Measurements from ENCODE around the gene DDIT3.
"Not testable (repeated sequence)": the region's sequence is repeated elsewhere in the genome, so short reads cannot be mapped to it uniquely, and the experiment has no call there.

Gene DDIT3

GRCh38 chr12:57511588-57512325, 8.6 kb downstream of the DDIT3 start:
- no peak for DNase-seq

DNA sequence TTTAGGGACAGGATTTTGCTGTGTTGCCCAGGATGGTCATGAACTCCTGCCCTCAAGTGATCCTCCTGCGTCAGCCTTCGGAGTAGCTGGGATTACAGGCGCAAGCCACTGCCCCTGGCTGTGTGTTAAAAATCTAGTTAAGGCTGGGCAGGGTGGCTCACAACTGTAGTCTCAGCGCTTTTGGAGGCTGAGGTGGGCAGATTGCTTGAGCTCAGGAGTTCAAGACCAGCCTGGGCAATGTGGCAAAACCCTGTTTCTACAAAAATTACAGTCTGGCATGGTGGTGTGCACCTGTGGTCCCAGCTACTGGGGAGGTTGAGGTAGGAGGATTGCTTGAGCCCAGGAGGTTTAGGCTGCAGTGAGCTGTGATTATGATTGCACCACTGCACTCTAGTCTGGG, 9.2 kb downstream of the DDIT3 start:
- no peak for DNase-seq

GRCh38 chr12:57507796-57508195, 12.5 kb downstream of the DDIT3 start:
- DNase-seq, result not testable (repeated sequence)

DNA sequence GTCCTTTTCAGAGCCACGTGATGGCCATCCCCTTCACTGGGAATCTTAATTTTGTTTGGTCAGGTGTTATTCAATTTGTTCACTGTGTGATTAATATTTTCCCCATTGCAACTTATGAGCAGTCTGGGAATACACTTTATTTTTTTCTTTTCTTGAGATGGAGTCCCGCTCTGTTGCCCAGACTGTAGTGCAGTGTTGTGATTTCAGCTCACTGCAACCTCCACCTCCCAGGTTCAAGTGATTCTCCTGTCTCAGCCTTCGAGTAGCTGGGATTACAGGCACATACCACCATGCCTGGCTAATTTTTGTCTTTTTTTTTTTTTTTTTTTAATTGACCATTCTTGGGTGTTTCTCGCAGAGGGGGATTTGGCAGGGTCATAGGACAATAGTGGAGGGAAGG, 13.8 kb downstream of the DDIT3 start:
- DNase-seq, result not testable (repeated sequence)

- DNase-seq, result not testable (repeated sequence)
These were observed 17.9 kb downstream of the DDIT3 start for GRCh38 chr12:57502311-57502969.

DNA sequence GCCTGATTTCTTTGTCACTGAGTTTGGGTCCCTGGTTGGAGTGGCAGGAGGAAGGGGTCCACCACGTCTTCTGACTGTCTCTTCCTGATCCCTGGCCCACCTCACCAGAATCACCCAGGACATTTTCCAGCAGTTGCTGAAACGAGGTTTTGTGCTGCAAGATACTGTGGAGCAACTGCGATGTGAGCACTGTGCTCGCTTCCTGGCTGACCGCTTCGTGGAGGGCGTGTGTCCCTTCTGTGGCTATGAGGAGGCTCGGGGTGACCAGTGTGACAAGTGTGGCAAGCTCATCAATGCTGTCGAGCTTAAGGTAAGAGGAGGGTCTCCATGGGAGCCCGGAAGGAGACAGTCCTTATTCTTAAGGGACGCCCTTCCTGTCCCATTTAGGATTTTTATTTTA, 20.1 kb downstream of the DDIT3 start:
- no peak for DNase-seq

DNA sequence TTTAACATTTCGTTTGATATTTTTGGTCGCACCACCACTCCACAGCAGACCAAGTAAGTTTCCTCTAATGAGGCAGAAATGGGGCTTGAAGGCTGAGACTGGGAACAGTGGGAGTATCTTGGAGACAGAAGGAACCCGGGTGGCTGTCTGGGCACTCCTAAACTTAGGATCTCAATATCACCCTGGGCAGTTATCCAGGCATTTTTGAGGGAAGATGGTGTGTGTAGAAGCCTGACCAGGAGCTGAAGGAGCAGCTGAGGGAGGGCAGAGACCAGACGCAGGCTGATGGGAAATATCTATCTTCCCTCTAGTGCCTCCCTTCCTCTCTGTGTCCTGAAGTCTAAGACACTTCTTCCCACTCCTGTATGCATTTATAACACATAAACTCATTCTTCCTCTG, 21.7 kb downstream of the DDIT3 start:
- no peak for DNase-seq

- DNase-seq, result no peak
These were observed 22.2 kb downstream of the DDIT3 start for GRCh38 chr12:57498132-57498502.

DNA sequence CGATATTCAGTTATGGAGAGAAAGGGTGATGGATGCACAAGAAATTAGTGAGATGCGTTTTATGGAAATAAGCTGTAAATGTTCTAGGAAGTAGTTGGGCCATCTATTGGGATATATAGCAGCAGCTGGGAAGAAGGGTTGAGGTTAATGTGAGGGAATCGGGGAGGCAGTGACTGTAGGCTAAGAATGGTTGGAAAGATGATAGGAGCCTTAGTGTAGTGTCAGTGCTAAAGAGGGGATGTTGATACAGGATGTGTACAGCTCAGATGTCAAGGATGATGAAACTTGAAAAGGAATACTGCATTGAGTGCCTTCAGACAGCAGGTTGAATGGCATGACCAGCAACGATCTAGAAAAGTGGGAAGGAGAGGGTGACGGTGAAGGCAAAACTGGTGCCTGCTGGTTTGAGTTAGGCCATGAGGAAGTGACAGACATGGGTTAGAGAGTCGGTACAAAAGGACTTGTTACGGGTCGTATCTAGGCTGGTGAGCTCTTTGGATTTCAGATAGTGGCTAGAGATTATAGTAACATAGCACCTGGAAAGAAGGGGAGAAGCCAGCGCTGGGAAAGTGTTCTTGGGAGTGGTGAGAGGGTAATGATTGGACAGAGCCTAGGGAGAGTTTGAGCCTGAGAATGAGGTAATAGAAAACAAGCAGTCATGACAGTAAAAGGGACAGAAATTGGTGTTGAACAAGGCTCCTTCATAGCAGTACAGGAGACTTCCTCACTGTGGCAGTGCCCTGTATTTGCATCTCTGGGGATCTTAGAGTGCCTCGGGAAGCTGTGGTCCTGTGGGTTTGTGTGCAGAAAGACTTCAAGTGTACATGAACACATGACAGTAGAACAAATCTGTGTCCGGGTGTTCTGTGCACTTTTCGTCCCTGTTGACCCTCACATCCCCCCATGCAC, 22.8 kb downstream of the DDIT3 start:
- no peak for DNase-seq

DNA sequence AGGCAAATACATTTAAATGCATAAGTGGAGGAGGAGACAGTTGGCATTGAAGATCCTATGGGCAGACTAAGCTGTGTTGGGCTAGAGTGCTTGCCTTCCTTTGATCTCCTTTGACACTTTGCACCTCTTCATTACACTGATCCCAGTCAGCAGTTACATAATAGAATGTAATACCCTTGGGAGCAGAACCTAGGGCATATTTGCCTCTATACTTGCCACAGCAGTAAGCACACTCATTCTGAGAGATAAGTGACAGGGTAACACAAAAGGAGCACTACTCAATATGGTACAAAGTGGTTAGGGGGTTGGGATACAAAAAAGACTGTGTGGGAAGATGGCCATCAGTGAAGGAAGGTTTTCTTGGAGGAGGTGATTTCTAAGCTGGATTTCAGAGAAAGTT, 23.5 kb downstream of the DDIT3 start:
- no peak for DNase-seq

- not testable (repeated sequence) for DNase-seq
These were observed 25.1 kb downstream of the DDIT3 start for GRCh38 chr12:57495051-57495701.

DNA sequence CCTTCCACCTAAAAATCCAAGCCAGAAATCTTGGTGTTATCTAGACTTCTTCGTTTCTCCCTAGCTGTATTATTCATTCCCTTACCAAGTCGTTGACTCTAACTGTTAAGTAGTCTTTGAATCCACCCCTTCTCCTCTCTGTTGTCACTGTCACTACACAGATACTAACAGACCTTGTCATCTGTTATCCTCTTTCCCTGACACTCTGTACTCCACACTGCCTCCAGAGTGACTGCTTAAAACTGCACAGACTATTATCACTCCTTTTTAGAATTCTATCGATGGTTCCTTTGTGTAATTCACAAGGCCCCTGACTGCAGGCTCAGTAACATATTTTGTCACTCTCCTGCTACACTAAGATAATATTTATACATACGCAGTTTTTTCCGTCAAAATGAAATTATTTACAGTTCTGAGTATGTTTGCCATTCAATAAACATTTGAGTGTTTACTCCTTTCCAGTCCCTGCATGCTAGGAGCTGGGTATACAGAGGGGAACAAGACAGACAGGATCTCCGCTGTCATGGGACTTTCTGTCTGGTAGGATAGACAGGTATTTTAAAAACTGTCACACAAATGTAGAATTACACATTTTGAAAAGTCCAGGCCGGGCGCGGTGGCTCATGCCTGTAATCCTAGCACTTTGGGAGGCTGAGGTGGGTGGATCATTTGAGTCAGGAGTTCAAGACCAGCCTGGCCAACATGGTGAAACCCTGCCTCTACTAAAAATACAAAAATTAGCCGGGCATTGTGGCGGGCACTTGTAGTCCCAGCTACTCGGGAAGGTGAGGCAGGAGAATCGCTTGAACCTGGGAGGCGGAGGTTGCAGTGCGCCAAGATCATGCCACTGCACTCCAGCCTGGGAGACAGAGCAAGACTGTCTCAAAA, 28.7 kb downstream of the DDIT3 start:
- DNase-seq, result no peak

DNA sequence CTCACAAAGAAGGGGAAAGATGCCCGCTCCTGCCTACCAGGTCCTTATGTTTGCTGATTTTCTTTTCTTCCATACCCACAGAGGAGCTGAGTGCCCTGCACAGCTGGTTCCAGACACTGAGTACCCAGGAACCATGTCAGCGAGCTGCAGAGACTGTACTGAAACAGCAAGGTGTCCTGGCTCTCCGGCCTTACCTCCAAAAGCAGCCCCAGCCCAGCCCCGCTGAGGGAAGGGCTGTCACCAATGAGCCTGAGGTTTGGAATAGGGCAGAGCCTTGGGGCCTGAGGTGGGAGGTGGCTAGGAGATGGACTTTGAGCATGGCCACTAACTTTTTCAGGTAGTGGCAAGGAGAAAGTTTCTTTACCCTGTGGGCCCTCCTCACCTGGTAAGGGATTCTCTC, 30.2 kb downstream of the DDIT3 start:
- DNase-seq, result no peak

- no peak for DNase-seq
These were observed 31.1 kb downstream of the DDIT3 start for GRCh38 chr12:57489157-57489641.

- no peak for DNase-seq
These were observed 31.7 kb downstream of the DDIT3 start for GRCh38 chr12:57488402-57489156.

GRCh38 chr12:57487597-57488401, 32.5 kb downstream of the DDIT3 start, which contains the start of gene MARS1:
Gene MARS1, plus strand, starts transcription at chr12:57488068. Its CDS starts 23 bp downstream, at chr12:57488091.
- peak; percentile 98 for DNase-seq

GRCh38 chr12:57487055-57487596, 33.2 kb downstream of the DDIT3 start:
- DNase-seq, result no peak

- DNase-seq, result no peak
These were observed 34.6 kb downstream of the DDIT3 start for GRCh38 chr12:57485695-57486094.

- DNase-seq, result no peak
These were observed 36.8 kb downstream of the DDIT3 start for GRCh38 chr12:57483466-57483865.

DNA sequence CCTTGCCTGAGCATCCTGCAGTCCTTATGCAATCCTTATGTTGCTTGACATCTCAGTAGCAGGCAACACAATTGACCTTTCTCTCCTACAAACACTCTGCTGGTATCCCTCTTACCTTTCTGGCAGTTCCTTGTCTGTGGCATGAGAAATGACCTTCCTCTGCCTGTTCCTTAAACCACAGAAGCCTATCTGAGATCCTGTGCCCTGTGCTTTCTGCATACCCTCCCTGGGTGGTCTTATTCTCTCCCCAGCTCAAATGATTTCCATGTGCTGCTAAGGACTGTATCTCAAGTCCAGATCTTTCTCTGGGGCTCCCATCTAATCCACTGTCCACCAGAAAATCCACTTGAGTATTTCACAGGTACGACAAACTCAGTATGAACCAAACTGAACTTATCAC, 38.6 kb downstream of the DDIT3 start:
- no peak for DNase-seq
